HCT116 (cell line): Measurements from ENCODE around the gene SERF2. TPM values are rescaled to one million over a fixed set of nuclear protein-coding genes. Genes with fewer than 3 reads are reported as not detected.

ENCODE experiments used
- ATAC-seq: fragments of 200-7000 bp; cut with Tn5 transposase; 2 replicates; pipeline ENCODE4 v1.9.1; 2020; ENCODE audit warnings: mild to moderate bottlenecking, moderate library complexity
- BruUV-seq: library from RNA; stranded (reverse); fragments of 400-500 nt; replicated peaks from 2 replicates; lab custom pipeline; 2021; lab: Mats Ljungman, UMichigan
- CTCF ChIA-PET: fragments of 300-600 bp; sonication (Branson Sonifier 250); formaldehyde crosslinking; loops from one replicate; lab custom pipeline; 2021; ENCODE audit warnings: antibody characterized with exemption; lab: Charles Lee
- POLR2A ChIA-PET: fragments of 300-600, 350-600 bp; sonication (Branson Sonifier 250); formaldehyde crosslinking; loops from one replicate; lab custom pipeline; 2021; ENCODE audit warnings: antibody characterized with exemption; lab: Charles Lee
- RAD21 ChIA-PET, 2 experiments: fragments of 300-600 bp; sonication (Branson Sonifier 250); formaldehyde crosslinking; loops; one replicate each; lab custom pipeline; 2023; ENCODE audit warnings: low total read pairs in 2 of 2; ENCODE audit not compliant: uncharacterized antibody in 2 of 2, unreplicated experiment in 2 of 2, low non-redundant PET in 1 of 2; lab: Charles Lee
- DNase-seq: peaks from one replicate; pipeline ENCODE4 v3.0.0-alpha.2; 2010; ENCODE audit warnings: low read depth, low spot score
- H2AFZ ChIP-seq: fragments of 200-600 bp; shearing (Covaris generic), sonication (generic); 2 replicates; pipeline ENCODE4 v1.6.1; 2017; ENCODE audit warnings: low read depth, mixed run types, mixed read lengths, antibody characterized with exemption, low read length; ENCODE audit not compliant: poor library complexity, severe bottlenecking
- H3K27ac ChIP-seq: 2 replicates; pipeline ENCODE4 v1.5.1; 2012; ENCODE audit warnings: low read depth, low read length
- H3K27me3 ChIP-seq: fragments of 200-600 bp; sonication (generic); 2 replicates; pipeline ENCODE4 v1.6.1; 2016; ENCODE audit warnings: mixed run types, low read length, mixed read lengths; ENCODE audit not compliant: insufficient read depth
- H3K36me3 ChIP-seq, 2 experiments: fragments of 200-500 bp in 1 of 2; fragments of 200-600 bp in 1 of 2; sonication (Bioruptor generic) in 1 of 2; sonication (generic) in 1 of 2; 2 replicates each; pipeline versions ENCODE4 v1.5.1 to v1.6.1; 2014 to 2016; ENCODE audit warnings: low read length in 2 of 2, inconsistent platforms in 1 of 2, mixed read lengths in 1 of 2, mixed run types in 1 of 2; ENCODE audit not compliant: insufficient read depth in 2 of 2, control insufficient read depth in 1 of 2
- H3K4me1 ChIP-seq, 2 experiments: fragments of 200-600 bp in 1 of 2; sonication (generic) in 1 of 2; 2 replicates each; pipeline versions ENCODE4 v1.5.1 to v1.6.1; 2012 to 2017; ENCODE audit warnings: low read length in 2 of 2, inconsistent platforms in 1 of 2, mild to moderate bottlenecking in 1 of 2, mixed read lengths in 1 of 2, mixed run types in 1 of 2, moderate library complexity in 1 of 2; ENCODE audit not compliant: insufficient read depth in 2 of 2, control insufficient read depth in 1 of 2
- H3K4me2 ChIP-seq: fragments of 200-600 bp; sonication (generic); 2 replicates; pipeline ENCODE4 v1.6.1; 2017; ENCODE audit warnings: mixed run types, low read length, mixed read lengths
- H3K4me3 ChIP-seq, 2 experiments: fragments of 200-600 bp in 1 of 2; sonication (generic) in 1 of 2; replicated peaks in 1 of 2; 2 replicates each; pipeline ENCODE4 v1.5.1; 2011 to 2016; ENCODE audit warnings: low read length in 2 of 2, control low read depth in 1 of 2, low read depth in 1 of 2, mild to moderate bottlenecking in 1 of 2, mixed read lengths in 1 of 2, mixed run types in 1 of 2
- H3K79me2 ChIP-seq: fragments of 200-600 bp; sonication (generic); 2 replicates; pipeline ENCODE4 v1.6.1; 2017; ENCODE audit warnings: mild to moderate bottlenecking, mixed run types, low read length, moderate library complexity, mixed read lengths; ENCODE audit not compliant: insufficient read depth
- H3K9ac ChIP-seq: fragments of 200-600 bp; sonication (generic); 2 replicates; pipeline ENCODE4 v1.6.1; 2016; ENCODE audit warnings: low read length, mixed read lengths
- H3K9me2 ChIP-seq: fragments of 200-600 bp; sonication (generic), shearing (Covaris generic); 2 replicates; pipeline ENCODE4 v1.6.1; 2017; ENCODE audit warnings: mixed run types, mild to moderate bottlenecking, moderate library complexity; ENCODE audit not compliant: insufficient read depth
- H3K9me3 ChIP-seq, 2 experiments: fragments of 200-500 bp in 1 of 2; fragments of 200-600 bp in 1 of 2; sonication (Bioruptor generic) in 1 of 2; sonication (generic) in 1 of 2; 2 replicates each; pipeline ENCODE4 v1.6.1; 2014 to 2017; ENCODE audit warnings: low read length in 2 of 2, mixed read lengths in 2 of 2, inconsistent platforms in 1 of 2, low read depth in 1 of 2, mild to moderate bottlenecking in 1 of 2, mixed run types in 1 of 2, moderate library complexity in 1 of 2; ENCODE audit not compliant: control insufficient read depth in 1 of 2, insufficient read depth in 1 of 2
- H4K20me1 ChIP-seq: fragments of 200-600 bp; sonication (generic), shearing (Covaris generic); 2 replicates; pipeline ENCODE4 v1.6.1; 2017; ENCODE audit warnings: mixed run types, mild to moderate bottlenecking, moderate library complexity; ENCODE audit not compliant: insufficient read depth
- ATF3 ChIP-seq: IDR thresholded peaks from 2 replicates; pipeline ENCODE4 v1.6.1; 2012
- CEBPB ChIP-seq: IDR thresholded peaks from 2 replicates; pipeline ENCODE4 v1.6.1; 2012; ENCODE audit warnings: low read depth
- ELF1 ChIP-seq: IDR thresholded peaks from 2 replicates; pipeline ENCODE4 v1.6.1; 2012; ENCODE audit warnings: low read depth, borderline replicate concordance
- EZH2phosphoT487 ChIP-seq: fragments of 200-600 bp; IDR thresholded peaks from 2 replicates; pipeline ENCODE4 v1.6.1; 2018; ENCODE audit warnings: antibody characterized with exemption, borderline replicate concordance
- JUND ChIP-seq: IDR thresholded peaks from 2 replicates; pipeline ENCODE4 v1.6.1; 2012
- MAX ChIP-seq: IDR thresholded peaks from 2 replicates; pipeline ENCODE4 v1.6.1; 2012
- POLR2A ChIP-seq: IDR thresholded peaks from 2 replicates; pipeline ENCODE4 v1.7.0; 2011; ENCODE audit warnings: borderline replicate concordance; ENCODE audit not compliant: insufficient read depth, insufficient read length; ENCODE audit errors: extremely low read depth
- POLR2AphosphoS5 ChIP-seq: IDR thresholded peaks from 2 replicates; pipeline ENCODE4 v1.6.1; 2011; ENCODE audit warnings: mild to moderate bottlenecking, low read depth, low read length, moderate library complexity
- RAD21 ChIP-seq: IDR thresholded peaks from 2 replicates; pipeline ENCODE4 v1.6.1; 2012; ENCODE audit warnings: low read depth, mild to moderate bottlenecking
- REST ChIP-seq: IDR thresholded peaks from 2 replicates; pipeline ENCODE4 v1.6.1; 2012; ENCODE audit warnings: low read depth
- SIN3A ChIP-seq: IDR thresholded peaks from 2 replicates; pipeline ENCODE4 v1.6.1; 2012; ENCODE audit warnings: low read depth
- SP1 ChIP-seq: IDR thresholded peaks from 2 replicates; pipeline ENCODE4 v1.6.1; 2012; ENCODE audit warnings: low read depth
- YY1 ChIP-seq: IDR thresholded peaks from 2 replicates; pipeline ENCODE4 v1.6.1; 2011; ENCODE audit warnings: low read length, low read depth, moderate library complexity, mild to moderate bottlenecking; ENCODE audit not compliant: insufficient replicate concordance; ENCODE audit errors: extremely low read depth
- ZBTB33 ChIP-seq: IDR thresholded peaks from 2 replicates; pipeline ENCODE4 v1.6.1; 2011; ENCODE audit warnings: mild to moderate bottlenecking, low read length, moderate library complexity; ENCODE audit not compliant: insufficient replicate concordance; ENCODE audit errors: extremely low read depth
- ZFX ChIP-seq: fragments of 450-650 bp; IDR thresholded peaks from 2 replicates; pipeline ENCODE4 v1.6.1; 2017
- intact Hi-C: fragments of 100-400 bp; cut with micrococcal nuclease; formaldehyde crosslinking; loops from 2 replicates; pipeline ENCODE4 v1.10.0; 2022
- total RNA-seq: library from RNA; stranded (reverse); gene quantifications from one replicate; pipeline ENCODE4 v1.2.1, GENCODE V29; 2021; ENCODE audit not compliant: unreplicated experiment

SERF2 gene
- total RNA-seq, 1 experiment from 2014 or later, result 656 TPM

- Histone ChIP-seq H3K4me1 (peaks cover 9 to 17% of the 10 kb centered on the region in 2 experiments), H4K20me1 (peaks cover 11% of the 10 kb centered on the region; the same call in 1 of the 2 replicates), H3K4me2 (no peak overlapping the region), H2AFZ (no peak overlapping the region), H3K27me3 (no peaks in the 10 kb centered on the region), H3K9me3 (no peaks in the 10 kb centered on the region), H3K9me2 (no peaks in the 10 kb centered on the region), H3K9ac (no peak overlapping the region), H3K4me3 (no peak overlapping the region), H3K36me3 (peaks cover 43 to 47% of the 10 kb centered on the region in 2 experiments), H3K79me2 (no peaks in the 10 kb centered on the region; the same call in 1 of the 2 replicates), H3K27ac (no peak overlapping the region)
- no peak for TF ChIP-seq MAX
- no peak for TF ChIP-seq EZH2phosphoT487
- TF ChIP-seq ZBTB33, result no peak
- no peak for TF ChIP-seq POLR2A
- no peak for TF ChIP-seq POLR2AphosphoS5
- no peak for TF ChIP-seq ZFX
- no peak for DNase-seq
- BruUV-seq, result no TSS peak
- ATAC-seq, result no peak
- intact Hi-C loops, result loop anchor here (10.0 kb wide), 1 partner anchor 327 kb away; no protein-coding TSS in a partner anchor
- ChIA-PET RAD21 (interaction anchor here in 1 of 2 experiments (0.8 kb wide), 1 partner anchor 26 kb away, joined by 5 read pairs; the partner anchor contains the start of gene PDIA3), POLR2A (interaction anchor here (1.1 kb wide), 1 partner anchor 15 kb away, joined by 3 read pairs; no protein-coding TSS in a partner anchor), CTCF (no interaction called here)
Measured at GRCh38 chr15:43771816-43772215, 20.3 kb upstream of the SERF2 start.

- ChIA-PET POLR2A (no interaction called here), CTCF (no interaction called here), RAD21 (no interaction called here)
- no peak for ATAC-seq
- H3K27me3 ChIP-seq, result no peaks in the 10 kb centered on the region
- no peak overlapping the region for H3K4me3 ChIP-seq
- no peak overlapping the region for H3K27ac ChIP-seq
- H3K9me2 ChIP-seq, result no peaks in the 10 kb centered on the region
- H3K4me1 ChIP-seq, result peaks cover 9 to 24% of the 10 kb centered on the region in 2 experiments
- H3K36me3 ChIP-seq, result peaks cover 40 to 45% of the 10 kb centered on the region in 2 experiments
- H2AFZ ChIP-seq, result no peak overlapping the region
- peaks cover 11% of the 10 kb centered on the region; the same call in 1 of the 2 replicates for H4K20me1 ChIP-seq
- no peak overlapping the region for H3K4me2 ChIP-seq
- no peak overlapping the region for H3K9ac ChIP-seq
- H3K79me2 ChIP-seq, result no peaks in the 10 kb centered on the region; the same call in 1 of the 2 replicates
- H3K9me3 ChIP-seq, result no peaks in the 10 kb centered on the region
- intact Hi-C loops, result loop anchor here (10.0 kb wide), 1 partner anchor 328 kb away; no protein-coding TSS in a partner anchor
- BruUV-seq, result no TSS peak
- no peak for DNase-seq
- TF ChIP-seq CEBPB, result no peak
- TF ChIP-seq YY1, result no peak
- TF ChIP-seq SP1, result no peak
- TF ChIP-seq ELF1, result no peak
- no peak for TF ChIP-seq JUND
- no peak for TF ChIP-seq REST
- no peak for TF ChIP-seq SIN3A
- TF ChIP-seq ATF3, result no peak
- no peak for TF ChIP-seq RAD21
- no peak for TF ChIP-seq MAX
Measured at GRCh38 chr15:43772624-43773023, 19.5 kb upstream of the SERF2 start.
